GM11168 (cell line): ENCODE data around the gene DUSP6.

Source experiments
- in situ Hi-C: fragments of 300-500 bp; cut with MboI; formaldehyde crosslinking; loops from one replicate; pipeline ENCODE4 v1.12.0; 2022; ENCODE audit warnings: low sequenced_read_pairs; ENCODE audit not compliant: unreplicated experiment

The DUSP6 gene

DNA sequence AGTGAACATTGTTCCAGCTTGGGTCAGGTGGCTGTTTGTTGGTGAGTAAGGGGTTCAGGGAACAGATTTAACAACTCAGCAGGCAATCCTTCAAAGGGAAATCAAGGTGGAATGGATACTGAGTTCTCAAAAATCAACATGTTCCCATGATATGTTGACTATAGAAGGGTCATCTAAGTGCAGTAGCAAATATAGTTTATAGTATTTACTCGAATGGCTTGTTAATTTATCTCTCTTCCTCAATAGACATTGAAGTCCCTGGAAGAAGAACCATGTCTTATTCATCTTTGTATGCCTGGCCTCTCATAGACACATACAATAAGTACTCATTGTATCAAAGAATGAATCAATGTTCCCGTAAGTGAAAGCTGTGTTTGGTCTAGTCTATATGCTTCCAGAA, 24.5 kb upstream of the DUSP6 start:
- in situ Hi-C loops, result no loop called here

GRCh38 chr12:89376202-89376529, 23.9 kb upstream of the DUSP6 start:
- in situ Hi-C loops, result no loop called here

GRCh38 chr12:89373763-89374572, 21.7 kb upstream of the DUSP6 start:
- in situ Hi-C loops, result no loop called here

DNA sequence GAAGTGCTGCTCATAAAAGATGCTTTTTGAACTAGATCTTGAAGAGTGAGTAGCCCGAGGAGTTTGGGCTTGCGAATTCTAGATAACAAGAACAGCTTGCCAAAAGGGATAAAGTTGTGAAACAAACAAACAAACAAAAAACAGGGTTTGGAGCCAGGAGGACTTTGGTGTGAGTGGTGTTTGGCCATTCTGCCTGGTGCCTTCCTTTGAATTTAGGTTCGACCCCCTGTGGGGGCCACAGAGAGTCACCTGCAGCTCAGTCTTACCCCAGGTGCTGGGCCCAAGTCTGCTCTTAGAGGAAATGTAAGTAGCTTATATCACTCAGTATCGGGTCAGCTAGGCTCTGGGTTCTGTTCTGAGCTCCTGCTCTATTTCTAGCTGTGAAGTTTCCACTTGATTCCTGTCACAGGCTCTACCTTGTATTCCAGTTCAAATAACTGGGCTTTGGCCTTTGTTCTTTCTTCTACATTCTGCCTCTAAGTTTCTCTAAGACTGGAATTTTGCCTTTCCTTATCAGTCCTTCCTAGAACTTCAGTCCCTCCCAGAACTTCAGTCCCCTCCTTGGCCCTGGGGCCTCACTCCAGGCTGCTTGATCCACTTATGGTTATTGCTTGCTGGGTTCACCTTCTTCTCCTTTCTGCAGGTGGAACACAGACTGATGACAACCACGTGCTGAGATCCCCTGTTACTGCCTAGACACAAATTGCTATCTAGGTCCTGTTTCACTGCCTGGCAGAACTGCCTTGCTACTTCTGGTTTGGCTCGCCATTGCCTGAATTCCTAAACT, 20.5 kb upstream of the DUSP6 start:
- in situ Hi-C loops, result no loop called here

DNA sequence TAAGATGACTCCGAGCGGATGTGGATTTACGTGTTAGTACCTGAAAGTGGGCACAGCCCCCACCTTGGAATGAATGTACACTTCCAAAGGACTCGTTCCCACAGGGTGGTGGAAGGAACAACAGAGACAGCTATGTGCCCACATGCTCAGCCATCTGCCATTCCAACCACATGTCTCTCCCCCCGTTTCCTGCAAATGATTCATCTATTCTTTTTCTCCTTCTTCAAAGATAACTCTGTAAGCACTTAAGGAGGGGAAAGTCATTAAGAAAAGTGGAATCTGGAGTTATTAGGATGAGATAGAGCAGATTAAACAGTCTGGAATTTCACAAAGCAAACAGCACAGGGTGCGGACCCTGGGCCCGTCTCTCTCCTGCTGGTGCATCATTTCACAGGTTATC, 18.5 kb upstream of the DUSP6 start:
- in situ Hi-C loops, result no loop called here

DNA sequence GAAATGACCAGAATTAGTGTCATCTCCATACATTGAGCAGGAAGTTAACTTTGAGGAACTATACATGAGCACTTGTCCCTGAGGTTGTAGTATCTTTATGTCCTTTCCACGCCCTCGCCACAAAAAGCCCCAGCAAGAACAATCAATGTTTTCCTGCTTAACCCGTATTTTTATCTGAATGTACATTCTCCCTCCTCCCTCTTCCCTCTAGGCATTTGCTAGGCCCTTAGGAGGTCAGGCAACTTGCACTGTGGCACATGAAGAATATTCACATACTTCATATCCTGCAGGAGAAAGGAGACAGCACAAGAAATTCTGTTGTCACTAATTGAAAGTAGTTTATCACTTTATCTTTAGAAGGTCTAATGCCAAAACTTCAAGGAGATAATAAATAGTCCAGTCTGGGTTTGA, 18.1 kb upstream of the DUSP6 start:
- in situ Hi-C loops, result no loop called here

- in situ Hi-C loops, result no loop called here
Observed at GRCh38 chr12:89369166-89369565, 16.9 kb upstream of the DUSP6 start.

- in situ Hi-C loops, result no loop called here
Observed at GRCh38 chr12:89368391-89368790, 16.1 kb upstream of the DUSP6 start.

GRCh38 chr12:89366676-89367364, 14.5 kb upstream of the DUSP6 start:
- in situ Hi-C loops, result no loop called here

DNA sequence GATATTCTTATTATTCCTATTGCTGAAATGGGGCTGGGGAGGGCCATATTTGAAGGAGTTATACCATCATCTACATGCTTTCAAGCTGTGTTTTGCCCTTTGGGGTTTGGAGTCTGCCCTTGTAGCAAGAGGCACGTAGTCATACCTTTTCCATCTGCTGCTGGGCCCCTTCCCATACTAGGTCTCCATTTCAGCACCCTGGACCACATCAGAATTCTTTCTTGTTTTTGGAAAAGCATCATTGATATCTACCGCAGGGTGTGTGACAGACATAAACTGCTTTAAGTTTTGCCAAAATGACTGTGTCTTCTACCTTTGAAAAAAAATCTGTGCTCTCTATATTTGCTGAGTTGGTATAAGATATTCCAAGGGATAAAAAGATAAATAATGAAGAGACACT, 12.3 kb upstream of the DUSP6 start:
- in situ Hi-C loops, result no loop called here

DNA sequence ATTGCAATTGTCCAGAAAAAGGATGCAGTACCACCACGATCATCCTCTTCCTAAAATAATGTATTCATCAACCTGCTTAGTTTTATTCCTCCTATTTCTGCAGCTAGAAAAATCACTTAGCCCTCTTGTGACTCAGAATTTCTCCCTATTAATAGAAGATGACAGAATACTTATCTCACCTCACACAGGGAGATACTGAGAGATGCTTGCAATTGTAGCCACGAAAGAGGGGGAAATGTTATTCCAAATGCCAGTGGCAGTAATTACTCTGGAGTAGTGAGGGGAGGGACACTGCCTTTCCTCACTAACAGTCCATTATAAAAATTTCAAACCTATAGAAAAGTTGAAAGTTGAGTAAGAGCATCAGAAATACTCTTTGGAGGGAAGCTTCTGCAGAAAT, 11.8 kb upstream of the DUSP6 start:
- in situ Hi-C loops, result no loop called here

DNA sequence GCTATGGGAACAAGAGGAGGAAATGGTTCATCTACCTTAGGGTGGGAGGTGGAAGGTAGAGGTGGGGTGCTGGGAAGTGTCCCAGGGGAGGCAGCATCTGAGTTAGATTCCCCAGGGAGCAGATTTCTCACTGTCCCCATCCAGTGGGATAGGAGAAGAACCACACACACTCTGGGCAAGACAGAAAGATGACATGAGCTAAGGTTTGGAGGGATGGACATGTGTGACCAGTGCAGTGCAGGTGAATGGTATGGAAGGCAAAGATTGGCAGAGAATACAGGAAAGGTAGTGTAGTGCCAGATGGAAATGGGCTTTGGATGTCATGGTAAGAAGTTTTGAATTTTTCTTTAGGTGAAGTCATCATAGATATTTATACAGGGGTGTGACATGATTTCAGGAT, 11.3 kb upstream of the DUSP6 start:
- in situ Hi-C loops, result no loop called here

DNA sequence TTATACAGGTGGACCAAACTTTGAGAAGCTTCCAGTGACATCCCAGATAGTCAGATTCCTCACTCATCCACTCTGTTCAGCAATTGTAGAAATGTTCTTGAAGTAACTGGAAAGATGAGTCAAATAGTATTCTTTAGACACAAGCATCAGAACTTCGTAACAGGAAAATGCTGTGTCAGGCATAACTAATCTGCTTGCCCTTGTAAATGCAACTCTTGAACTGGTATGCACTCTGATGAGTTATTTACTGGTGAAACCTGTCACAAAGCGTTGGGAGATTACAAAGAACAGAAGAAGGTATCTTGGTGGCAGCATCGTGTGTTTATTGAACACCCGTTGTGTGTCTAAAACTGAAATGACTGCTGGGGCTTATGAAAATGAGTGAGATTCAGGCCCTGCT, 10.8 kb upstream of the DUSP6 start:
- in situ Hi-C loops, result no loop called here

DNA sequence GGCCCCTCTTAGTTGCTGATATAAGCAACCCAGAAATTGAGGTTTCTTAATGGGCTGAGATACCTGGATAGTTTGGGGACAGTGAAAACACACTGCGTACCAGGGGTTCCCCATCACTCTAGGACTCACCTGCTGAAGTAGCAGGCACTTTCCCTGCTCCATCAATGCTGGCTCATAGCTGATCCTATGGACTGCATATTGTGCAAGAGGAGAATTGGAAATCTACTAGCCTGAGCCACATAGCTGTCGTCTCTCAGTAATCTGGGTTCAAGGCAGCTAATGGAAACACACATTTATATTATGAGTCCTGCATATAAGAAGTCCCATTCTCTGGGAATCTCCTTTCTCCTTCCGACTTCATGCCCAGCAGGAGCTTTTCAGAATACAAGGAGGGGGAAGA, 7.3 kb upstream of the DUSP6 start:
- in situ Hi-C loops, result no loop called here

DNA sequence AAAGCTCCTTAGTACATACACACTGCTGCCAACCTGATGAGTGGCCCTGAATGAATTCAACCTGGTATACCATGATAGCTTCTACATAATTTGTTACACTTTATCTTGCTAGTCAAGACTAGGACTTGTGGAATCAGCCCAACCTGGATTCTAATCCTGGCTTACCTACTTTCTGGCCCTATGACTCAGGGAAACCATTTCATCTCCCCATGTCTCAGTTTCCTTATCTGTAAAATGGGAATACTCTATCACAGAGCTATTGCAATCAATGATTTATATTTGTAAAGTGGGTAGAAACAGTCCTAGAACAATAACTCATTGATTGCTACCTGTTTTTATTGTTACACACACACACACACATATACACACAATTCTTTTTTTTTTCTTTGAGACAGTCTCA, 6.5 kb upstream of the DUSP6 start:
- in situ Hi-C loops, result no loop called here

- in situ Hi-C loops, result no loop called here
Observed at GRCh38 chr12:89357297-89357730, 5.0 kb upstream of the DUSP6 start.

- in situ Hi-C loops, result no loop called here
Observed at GRCh38 chr12:89356069-89356665, 3.9 kb upstream of the DUSP6 start.

- in situ Hi-C loops, result no loop called here
Observed at GRCh38 chr12:89355243-89356068, 3.2 kb upstream of the DUSP6 start.

DNA sequence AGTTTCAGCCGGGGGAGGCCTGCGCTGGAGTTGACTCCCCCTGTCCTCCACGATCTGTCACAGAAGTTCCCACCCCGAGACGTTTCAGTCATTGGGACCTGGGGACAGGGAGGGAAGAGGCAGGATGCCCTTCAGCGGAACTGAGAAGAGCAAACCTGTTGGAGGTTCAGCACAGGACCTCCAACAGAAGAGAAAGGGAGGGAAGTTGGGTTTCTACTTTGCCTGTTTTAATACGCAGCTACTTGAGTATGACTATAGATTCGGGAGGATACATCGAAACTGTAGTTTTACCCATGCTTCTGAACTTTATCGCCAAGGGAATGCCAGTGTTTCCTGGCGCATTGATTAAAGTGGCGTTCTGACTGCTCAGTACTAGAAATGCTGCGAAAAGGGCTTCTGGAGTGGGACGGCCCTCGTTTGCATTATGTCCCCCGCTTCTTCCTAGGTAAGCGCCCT, 2.3 kb upstream of the DUSP6 start:
- in situ Hi-C loops, result no loop called here
